Subcutaneous adipose tissue (tissue), 4 donors: ENCODE measurements around the gene TP63. TPM values are rescaled to one million over a fixed set of nuclear protein-coding genes. Genes with fewer than 3 reads are reported as not detected.

Source experiments
- total RNA-seq, 4 donors: library from RNA; depleted of rRNA; stranded (reverse); fragments of >200 nt; gene quantifications; one replicate each; pipeline ENCODE4 v1.1.0, GENCODE V29; 2016
- TF ChIP-seq, protein P1 (sequence below): fragments of 450-650 bp; IDR thresholded peaks from one replicate; pipeline ENCODE4 v1.5.1; 2016; ENCODE audit warnings: low read depth, mild to moderate bottlenecking, control low read depth, antibody characterized with exemption, moderate library complexity

The TP63 gene
- total RNA-seq, 4 donors from 2014 or later: 0.17 to 0.44 TPM; not detected in 2

DNA sequence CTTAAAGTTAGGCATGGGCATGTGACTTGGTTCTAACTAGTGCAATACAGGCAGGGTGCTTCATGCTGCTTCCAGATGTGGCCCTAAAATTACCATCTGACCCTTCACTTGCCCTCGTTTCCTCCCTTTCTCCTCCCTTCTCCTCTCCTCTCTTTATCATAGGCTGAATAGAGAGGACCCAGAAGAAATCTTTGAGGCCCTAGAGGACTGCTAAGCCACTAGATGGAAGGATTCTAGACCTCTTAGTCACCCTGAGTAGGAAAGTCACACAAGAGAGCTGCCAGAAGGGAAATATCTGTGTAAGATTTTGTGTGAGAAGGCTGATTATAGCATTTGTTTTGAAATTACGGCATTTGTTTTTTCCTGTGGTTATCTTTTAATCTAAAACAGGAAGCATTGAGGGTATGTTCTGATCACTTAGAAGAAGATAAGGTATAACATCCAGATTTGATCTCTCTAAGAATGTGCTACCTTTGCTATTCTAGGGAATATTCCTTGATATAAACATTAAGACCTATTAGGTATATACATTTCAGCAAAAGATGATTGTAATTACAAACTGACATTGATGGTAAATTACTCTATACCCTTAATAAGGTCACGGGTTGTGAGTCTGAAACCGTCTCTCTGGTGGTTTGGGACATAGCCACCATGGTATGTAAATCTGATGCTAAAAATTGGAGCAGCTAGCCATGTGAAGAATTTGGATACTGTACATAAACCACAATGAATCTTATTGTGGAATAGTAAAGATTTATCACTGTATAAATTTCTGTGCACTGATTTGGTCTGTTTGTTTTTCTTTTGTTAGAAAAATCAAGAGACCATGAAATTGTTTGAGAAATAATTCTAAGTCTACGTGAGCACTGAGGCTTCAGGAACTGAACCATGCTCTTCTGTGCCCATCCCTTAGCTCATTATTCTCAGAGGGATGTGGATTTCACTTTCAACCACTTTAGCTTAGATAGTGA is 84.1 kb downstream of the TP63 start:
- TF ChIP-seq, protein P1, sequence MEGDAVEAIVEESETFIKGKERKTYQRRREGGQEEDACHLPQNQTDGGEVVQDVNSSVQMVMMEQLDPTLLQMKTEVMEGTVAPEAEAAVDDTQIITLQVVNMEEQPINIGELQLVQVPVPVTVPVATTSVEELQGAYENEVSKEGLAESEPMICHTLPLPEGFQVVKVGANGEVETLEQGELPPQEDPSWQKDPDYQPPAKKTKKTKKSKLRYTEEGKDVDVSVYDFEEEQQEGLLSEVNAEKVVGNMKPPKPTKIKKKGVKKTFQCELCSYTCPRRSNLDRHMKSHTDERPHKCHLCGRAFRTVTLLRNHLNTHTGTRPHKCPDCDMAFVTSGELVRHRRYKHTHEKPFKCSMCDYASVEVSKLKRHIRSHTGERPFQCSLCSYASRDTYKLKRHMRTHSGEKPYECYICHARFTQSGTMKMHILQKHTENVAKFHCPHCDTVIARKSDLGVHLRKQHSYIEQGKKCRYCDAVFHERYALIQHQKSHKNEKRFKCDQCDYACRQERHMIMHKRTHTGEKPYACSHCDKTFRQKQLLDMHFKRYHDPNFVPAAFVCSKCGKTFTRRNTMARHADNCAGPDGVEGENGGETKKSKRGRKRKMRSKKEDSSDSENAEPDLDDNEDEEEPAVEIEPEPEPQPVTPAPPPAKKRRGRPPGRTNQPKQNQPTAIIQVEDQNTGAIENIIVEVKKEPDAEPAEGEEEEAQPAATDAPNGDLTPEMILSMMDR: no peak

- TF ChIP-seq, protein P1: no peak
These were observed 87.0 kb downstream of the TP63 start for GRCh38 chr3:189718215-189718614.

GRCh38 chr3:189720736-189721417 is 89.7 kb downstream of the TP63 start:
- TF ChIP-seq, protein P1: no peak

- TF ChIP-seq, protein P1: no peak
These were observed 90.9 kb downstream of the TP63 start for GRCh38 chr3:189721873-189722665.

- TF ChIP-seq, protein P1: no peak
These were observed 93.2 kb downstream of the TP63 start for GRCh38 chr3:189724356-189724755.

DNA sequence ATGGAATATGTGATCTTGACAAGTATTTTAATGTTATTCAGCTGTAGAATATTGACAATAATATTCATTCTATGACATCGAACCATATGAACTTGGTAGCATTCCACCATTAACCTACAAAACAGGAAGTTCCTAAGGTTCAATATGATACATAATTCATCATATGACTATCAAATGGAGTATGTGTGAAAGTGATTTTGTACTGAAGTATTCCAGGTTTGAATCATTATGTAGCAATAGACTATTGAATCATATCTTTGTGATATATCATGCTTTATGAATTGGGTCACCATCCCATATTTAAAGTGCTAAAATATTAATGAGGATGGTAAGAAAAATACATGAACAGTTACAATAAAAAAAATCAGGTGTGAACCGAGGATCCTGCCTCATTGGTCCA is 95.1 kb downstream of the TP63 start:
- TF ChIP-seq, protein P1: no peak
